Activated naive CD8-positive, alpha-beta T cell (primary cell): ENCODE results near the gene GALNT9.

Source experiments
- H3K27ac Mint-ChIP-seq: one replicate; pipeline ENCODE4 v1.8.0; 2021; ENCODE audit warnings: mixed read lengths
- H3K27me3 Mint-ChIP-seq: one replicate; pipeline ENCODE4 v1.8.0; 2021; ENCODE audit warnings: mixed read lengths
- H3K36me3 Mint-ChIP-seq: one replicate; pipeline ENCODE4 v1.8.0; 2021; ENCODE audit warnings: mixed read lengths
- H3K4me1 Mint-ChIP-seq: one replicate; pipeline ENCODE4 v1.8.0; 2021; ENCODE audit warnings: low read depth, mixed read lengths
- H3K4me3 Mint-ChIP-seq: one replicate; pipeline ENCODE4 v1.8.0; 2021; ENCODE audit warnings: mild to moderate bottlenecking, mixed read lengths
- H3K9me3 Mint-ChIP-seq: one replicate; pipeline ENCODE4 v1.8.0; 2021; ENCODE audit warnings: low read depth, mixed read lengths

The GALNT9 gene

DNA sequence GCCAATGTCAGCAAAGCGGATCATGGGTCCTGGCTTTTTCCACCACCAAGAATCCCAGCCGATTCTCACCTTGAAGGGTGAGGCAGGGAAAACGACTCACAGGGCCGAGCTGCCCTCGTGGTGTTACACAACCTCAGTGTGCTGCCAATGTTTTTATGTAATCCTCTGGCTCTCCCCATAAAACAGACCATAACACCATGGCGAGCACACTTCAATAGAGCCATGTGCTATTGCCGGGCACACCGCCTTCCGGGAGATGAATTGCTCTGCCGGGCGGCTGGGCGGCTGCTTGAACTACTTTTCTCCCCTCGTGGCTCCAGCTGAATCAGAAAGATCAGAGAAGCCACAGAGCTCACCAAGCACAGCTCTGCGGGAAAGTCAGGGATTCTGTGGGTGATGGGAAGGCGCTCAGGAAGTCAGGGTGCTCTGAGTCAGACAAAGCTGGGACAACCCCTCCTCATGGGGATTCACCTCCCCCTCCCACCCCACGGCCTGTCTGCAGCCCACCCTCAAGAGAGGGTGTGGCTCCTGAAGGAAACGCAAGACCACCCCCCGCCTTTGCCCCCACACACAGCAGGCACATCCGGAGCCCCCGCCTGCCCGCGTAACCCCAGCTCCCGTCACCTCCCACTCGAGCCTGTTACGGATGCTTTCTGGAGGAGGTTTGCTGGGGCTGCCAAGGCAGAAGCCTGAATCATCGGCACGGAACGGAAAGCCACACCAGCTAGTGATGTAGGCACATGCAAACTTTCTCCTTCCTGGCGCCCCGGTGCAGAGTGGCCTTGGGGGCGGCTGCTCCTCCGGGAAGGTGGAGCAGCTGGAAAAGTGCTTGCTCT is 1.8 kb downstream of the GALNT9 start:
- Mint-ChIP-seq H3K4me3 (peak overlapping the region; percentile 51), H3K9me3 (no peaks in the 10 kb centered on the region), H3K36me3 (no peaks in the 10 kb centered on the region), H3K4me1 (peaks cover 31% of the 10 kb centered on the region), H3K27me3 (peaks cover 16% of the 10 kb centered on the region), H3K27ac (peak overlapping the region; percentile 87)

DNA sequence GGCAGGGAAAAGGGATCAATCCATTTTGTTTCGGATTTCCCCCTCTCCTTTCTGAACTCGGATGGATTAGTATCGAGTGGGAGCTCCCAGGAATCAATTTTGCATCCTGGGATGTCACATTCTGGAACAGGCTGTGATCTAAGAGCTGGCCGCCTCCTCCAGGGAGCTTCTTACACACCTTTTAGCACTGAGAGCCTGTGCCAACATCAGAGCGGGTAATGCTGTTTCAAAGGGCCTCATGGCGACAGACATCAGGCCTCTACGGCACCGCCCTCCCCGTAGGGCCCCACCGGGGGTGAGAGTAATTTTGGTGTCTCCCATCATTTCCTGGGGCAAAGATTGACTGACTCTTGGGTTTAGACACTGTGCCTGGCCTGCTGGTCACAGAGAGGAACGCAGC is 2.7 kb downstream of the GALNT9 start:
- H3K9me3 Mint-ChIP-seq: no peaks in the 10 kb centered on the region
- peak overlapping the region; percentile 89 for H3K27ac Mint-ChIP-seq
- peak overlapping the region; percentile 62 for H3K4me3 Mint-ChIP-seq
- no peaks in the 10 kb centered on the region for H3K36me3 Mint-ChIP-seq
- peaks cover 13% of the 10 kb centered on the region for H3K27me3 Mint-ChIP-seq
- H3K4me1 Mint-ChIP-seq: peaks cover 31% of the 10 kb centered on the region

DNA sequence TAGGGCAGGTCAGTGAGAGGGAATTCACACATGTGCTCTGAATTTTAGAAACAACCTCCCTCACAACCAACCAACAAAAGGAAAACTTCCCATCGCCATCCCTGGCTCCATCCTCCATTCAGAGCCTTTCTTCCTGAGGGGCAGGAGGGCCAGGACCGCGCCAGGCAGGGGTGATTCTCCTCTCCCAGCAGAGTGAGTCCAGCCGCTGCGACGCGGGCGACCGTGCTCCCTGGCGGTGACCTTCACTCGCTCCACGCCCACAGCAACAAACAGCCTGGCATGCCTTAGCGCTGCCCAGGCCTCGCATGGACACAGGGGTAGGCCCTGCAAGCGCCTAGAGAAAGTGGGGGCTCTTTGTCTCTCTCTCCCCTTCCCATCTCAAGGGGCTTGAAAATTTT is 3.7 kb downstream of the GALNT9 start:
- H3K4me1 Mint-ChIP-seq: peaks cover 28% of the 10 kb centered on the region
- H3K9me3 Mint-ChIP-seq: no peaks in the 10 kb centered on the region
- H3K36me3 Mint-ChIP-seq: no peaks in the 10 kb centered on the region
- no peak overlapping the region for H3K27ac Mint-ChIP-seq
- H3K27me3 Mint-ChIP-seq: peaks cover 9% of the 10 kb centered on the region
- no peak overlapping the region for H3K4me3 Mint-ChIP-seq

DNA sequence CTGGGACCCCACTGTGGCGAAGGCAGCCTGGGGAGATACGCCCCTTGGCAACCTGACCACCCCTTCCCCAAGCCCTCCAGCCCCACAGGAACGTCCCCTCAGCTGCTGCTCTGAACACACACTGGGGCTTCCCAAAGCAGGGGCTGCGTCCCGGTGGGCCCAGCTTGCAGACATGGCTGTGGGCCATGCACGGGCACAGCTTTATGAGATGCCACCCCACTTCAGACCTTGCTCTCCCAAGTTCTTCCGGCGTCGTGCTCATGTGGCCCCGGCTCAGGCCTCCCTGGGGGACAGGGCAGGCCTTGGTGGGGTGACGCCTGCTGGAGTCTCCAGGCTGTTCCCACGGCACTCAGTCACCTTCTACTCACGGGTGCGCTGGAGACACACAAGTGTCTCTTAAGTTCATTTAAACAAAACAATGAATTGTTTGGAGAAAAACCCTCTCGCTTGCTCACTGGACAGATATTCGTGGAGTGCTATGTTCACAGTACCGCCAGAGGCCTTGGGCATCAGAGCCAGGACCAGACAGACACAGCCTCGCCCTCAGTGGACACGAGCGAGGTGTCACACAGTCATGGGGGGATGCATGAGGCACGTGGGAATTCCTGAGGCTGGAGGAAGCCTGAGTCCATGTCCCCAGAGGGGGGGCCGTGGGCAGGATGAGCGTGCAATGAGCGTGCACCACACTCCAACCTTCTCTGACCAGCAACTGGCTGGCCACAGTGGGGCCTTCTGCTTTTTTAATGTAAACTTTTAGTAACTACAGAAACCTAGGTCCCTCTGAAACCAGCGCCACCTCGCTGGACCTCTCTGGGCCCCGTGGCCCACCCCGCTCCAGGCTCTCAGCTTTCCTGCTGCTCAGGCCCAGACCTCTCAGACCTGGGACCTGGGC is 4.3 kb downstream of the GALNT9 start:
- H3K9me3 Mint-ChIP-seq: no peaks in the 10 kb centered on the region
- no peak overlapping the region for H3K4me3 Mint-ChIP-seq
- H3K27me3 Mint-ChIP-seq: peaks cover 4% of the 10 kb centered on the region
- no peaks in the 10 kb centered on the region for H3K36me3 Mint-ChIP-seq
- H3K27ac Mint-ChIP-seq: no peak overlapping the region
- H3K4me1 Mint-ChIP-seq: peaks cover 22% of the 10 kb centered on the region

DNA sequence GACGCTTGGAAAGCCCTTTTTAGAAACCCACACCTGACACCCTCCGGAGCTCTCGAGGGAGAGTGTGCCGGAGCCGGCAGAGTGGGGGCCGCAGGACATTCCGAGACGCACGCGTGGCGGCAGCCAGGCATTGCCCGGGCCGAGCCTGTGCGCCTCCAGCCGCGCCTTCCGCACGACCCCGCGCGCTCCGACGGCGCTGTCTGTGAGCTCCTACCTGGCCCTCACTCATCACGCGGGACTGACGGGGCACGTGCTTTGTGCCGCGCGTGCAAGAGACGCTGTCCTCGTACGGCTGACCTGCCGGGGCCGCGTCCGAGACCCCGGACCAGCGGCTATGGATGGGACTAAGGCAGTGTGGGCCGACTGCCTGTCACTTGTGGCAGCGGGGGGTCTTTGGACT is 5.2 kb downstream of the GALNT9 start:
- Mint-ChIP-seq H3K9me3 (no peaks in the 10 kb centered on the region), H3K36me3 (no peaks in the 10 kb centered on the region), H3K4me3 (no peak overlapping the region), H3K4me1 (peaks cover 22% of the 10 kb centered on the region), H3K27me3 (peaks cover 4% of the 10 kb centered on the region), H3K27ac (no peak overlapping the region)

DNA sequence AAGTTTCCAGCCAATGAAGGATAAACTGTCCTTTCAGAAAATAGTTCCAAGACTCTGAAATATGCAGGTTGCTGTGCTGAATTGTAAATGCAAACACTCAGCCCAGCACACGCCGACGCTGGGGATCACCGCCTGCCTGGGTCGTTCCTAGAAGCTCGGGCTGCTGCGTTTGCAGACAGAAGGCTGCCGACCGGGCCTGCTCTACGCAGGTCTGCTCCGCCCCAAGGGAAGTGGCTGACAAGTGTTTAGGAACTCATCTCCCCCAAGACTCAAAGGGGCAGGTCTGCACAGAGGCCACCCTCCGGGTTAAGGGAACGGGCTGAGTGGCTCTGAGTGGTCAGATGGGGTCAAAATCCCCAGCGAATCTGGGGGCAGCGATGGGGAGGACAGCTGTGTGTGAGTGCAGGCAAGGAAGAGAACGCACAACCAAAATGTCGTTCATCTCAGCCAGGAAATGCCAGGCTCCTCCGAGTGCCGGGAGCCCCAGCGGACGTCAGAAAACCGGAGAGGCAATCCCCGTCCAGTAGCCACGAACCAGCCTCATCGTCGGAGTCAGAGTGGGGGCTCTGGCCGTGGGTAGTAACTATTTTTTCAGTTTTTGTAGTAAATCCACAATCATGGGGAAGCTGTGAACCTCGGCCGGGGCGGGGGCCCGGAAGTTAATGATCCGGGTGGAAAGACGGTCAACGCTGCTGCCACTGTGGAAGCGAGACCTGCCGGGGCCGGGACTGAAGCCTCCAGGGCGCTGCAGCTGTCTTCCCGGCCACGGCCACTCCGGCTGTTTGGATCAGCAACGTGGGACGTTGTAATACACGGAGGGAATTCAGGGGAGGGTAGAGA is 6.0 kb downstream of the GALNT9 start:
- Mint-ChIP-seq H3K27me3 (peaks cover 4% of the 10 kb centered on the region), H3K4me3 (peak overlapping the region; percentile 69), H3K36me3 (no peaks in the 10 kb centered on the region), H3K27ac (no peak overlapping the region), H3K4me1 (peaks cover 21% of the 10 kb centered on the region), H3K9me3 (no peaks in the 10 kb centered on the region)

DNA sequence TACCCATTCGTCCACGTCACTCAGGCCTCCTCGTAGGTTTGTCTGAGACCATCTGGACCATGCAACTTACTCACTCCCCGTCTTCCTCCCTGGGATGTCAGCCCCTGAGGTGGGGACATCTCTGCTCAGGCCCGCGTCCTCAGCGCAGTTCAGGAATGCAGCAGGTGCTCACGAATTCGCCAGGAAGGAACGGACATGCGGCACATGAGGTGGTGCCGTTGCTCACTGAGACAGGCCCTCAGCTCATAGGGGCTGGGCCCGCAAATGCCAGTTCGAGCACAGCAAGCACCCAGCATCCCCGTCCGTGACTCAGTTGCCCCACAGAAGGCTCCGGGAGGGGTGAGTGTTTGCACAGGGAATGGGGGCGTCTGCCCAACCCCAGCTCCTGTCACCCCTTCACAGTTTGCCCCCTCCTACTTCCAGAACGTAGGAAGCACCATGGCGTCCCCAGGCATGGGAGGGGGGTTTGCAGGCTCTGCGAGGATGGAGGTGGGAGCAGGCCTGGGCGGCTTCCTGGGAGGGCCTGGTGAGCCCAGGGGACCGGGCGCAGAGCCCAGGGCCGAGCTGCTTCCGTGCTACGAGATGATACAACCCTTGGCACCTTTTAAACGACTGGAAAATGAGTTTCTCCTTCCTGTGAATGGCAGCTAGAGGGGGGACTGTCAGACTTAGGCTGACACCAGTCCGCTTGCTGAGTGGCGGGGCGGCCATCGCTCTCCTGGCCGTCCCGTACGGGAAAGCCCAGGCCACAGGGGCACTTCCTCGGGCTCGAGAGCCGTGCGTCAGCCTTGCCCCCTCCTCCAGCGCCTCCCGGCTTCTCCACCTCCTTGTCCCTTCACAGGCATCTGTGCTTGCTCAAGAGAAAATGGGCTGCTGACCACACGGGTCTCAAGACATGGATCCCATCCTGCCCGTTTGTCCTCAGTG is 6.9 kb downstream of the GALNT9 start:
- Mint-ChIP-seq H3K4me3 (no peak overlapping the region), H3K27ac (no peak overlapping the region), H3K9me3 (no peaks in the 10 kb centered on the region), H3K4me1 (peaks cover 16% of the 10 kb centered on the region), H3K36me3 (no peaks in the 10 kb centered on the region), H3K27me3 (peaks cover 4% of the 10 kb centered on the region)

DNA sequence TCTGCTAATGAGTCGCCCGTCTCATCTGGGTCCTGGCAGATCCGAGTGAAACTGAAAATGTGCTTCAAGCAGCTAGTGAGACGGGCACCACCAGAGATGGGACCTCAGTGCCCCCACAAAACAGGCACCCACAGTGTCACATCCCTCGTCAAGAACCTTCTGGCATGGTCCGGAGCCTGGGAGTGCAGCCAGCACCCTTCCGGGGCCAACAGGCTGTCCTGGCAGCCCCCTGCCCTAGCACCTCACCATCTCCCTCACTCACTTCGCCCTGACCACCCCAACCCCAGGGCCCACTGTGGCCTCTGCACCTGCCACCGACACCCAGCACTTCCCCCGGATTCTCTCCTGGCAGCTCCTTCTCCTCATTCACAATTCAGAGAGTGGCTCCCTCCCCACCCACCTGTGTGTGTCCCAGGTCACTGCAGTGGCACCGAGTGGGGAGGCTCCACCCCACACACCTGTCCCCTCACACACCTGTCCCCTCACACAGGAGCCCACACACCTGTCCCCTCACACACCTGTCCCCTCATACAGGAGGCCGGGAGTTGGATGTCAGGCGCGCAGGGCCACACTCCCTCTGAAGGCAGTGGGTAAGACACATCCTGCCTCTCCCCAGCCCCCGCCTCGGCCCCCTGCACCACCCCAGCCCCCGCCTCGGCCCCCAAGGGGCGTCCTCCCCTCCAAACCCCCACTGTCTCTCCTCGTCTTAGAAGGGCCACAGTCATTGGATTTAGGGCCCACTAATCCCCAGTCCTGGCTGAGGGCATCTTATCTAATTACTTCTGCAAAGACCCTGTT is 7.9 kb downstream of the GALNT9 start:
- Mint-ChIP-seq H3K4me1 (peaks cover 7% of the 10 kb centered on the region), H3K27me3 (peaks cover 5% of the 10 kb centered on the region), H3K36me3 (no peaks in the 10 kb centered on the region)

DNA sequence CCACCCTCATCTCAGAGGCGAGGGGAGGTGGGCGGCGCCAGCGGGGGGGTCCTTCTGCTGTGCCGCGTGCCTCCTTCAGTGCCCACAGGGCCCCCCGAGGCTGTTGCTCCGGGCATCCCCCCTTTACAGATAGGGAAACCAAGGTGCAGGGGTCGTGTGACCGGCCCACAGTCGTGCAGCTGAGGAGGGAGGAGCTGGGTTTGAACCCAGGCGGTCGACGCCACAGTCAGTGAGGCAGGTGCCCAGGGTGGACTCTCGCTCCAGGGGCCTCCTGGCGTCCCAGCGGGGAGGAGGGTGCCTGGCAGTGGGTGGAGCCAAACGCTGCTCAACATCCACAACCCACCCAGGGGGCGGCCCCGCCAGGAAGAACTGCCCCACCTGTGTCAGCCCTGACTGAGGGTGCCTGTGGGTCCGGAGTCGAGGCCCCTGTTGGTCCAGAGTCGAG is 8.6 kb downstream of the GALNT9 start:
- H3K9me3 Mint-ChIP-seq: no peaks in the 10 kb centered on the region
- no peaks in the 10 kb centered on the region for H3K36me3 Mint-ChIP-seq
- H3K27me3 Mint-ChIP-seq: peaks cover 5% of the 10 kb centered on the region
- no peak overlapping the region for H3K4me3 Mint-ChIP-seq
- no peak overlapping the region for H3K27ac Mint-ChIP-seq
- peaks cover 7% of the 10 kb centered on the region for H3K4me1 Mint-ChIP-seq

More for the DNA sequence above, 7.9 kb downstream of the GALNT9 start:
- no peak overlapping the region for H3K27ac Mint-ChIP-seq
- H3K9me3 Mint-ChIP-seq: no peaks in the 10 kb centered on the region
- no peak overlapping the region for H3K4me3 Mint-ChIP-seq

DNA sequence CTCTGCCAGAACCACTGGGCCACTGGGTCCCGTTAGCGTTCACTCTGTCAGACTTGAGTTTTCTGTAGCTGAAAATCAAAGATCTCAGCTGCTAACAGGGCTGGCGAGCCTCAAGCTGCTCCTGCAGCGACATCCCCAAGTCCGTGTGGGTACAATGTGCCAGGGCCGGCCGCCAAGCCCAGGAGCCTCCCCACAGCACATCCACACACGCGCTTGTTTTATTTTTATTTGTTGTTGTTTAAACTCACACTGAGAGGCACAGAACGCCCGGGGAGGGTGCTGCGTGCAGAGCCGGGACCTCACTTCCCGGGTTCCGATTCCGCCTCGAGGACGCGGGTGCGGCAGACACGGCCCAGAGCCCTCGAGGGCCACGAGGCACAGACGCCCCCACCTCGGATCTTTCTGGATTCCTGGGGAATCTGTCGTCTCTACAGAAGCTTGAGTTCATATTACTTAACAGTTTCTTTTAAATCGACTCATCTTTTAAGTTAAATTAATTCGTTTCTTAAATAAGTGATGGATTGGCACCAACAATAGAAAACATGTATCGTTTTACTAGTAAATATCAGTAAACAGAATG is 9.3 kb downstream of the GALNT9 start:
- no peaks in the 10 kb centered on the region for H3K36me3 Mint-ChIP-seq
- H3K4me3 Mint-ChIP-seq: no peak overlapping the region
- H3K4me1 Mint-ChIP-seq: peaks cover 7% of the 10 kb centered on the region
- H3K27ac Mint-ChIP-seq: no peak overlapping the region
- H3K9me3 Mint-ChIP-seq: no peaks in the 10 kb centered on the region
- H3K27me3 Mint-ChIP-seq: peaks cover 5% of the 10 kb centered on the region

DNA sequence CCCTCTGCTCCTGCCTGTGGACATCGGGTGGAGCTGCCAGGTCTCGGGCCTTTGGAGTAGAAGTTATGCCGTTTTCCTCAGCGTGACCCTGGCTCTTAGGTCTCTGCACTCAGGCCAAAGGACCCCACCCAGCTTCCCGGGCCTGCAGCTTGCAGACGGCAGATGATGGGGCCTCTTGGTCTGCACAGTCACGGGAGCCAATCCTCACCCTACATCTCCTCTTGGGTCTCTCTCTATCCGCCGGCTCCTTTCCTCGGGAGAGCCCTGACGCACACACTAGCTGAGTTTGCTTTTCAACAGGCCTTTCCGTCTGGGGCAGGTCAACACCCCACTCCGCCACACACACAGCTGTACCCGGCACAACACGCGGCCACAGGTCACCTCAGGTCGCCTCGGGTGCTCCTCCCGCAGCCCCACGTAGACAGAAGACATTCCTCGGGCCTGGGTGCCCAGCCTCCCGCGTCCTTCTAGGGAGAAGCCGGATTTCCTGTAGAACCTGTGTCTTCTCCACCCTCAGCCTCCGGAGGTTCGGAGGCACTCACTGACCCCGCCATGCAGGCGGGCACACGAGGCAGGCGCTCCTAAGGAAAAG is 9.9 kb downstream of the GALNT9 start:
- Mint-ChIP-seq H3K27ac (no peak overlapping the region), H3K9me3 (no peaks in the 10 kb centered on the region), H3K4me1 (peaks cover 7% of the 10 kb centered on the region), H3K4me3 (no peak overlapping the region), H3K27me3 (peaks cover 5% of the 10 kb centered on the region), H3K36me3 (no peaks in the 10 kb centered on the region)

DNA sequence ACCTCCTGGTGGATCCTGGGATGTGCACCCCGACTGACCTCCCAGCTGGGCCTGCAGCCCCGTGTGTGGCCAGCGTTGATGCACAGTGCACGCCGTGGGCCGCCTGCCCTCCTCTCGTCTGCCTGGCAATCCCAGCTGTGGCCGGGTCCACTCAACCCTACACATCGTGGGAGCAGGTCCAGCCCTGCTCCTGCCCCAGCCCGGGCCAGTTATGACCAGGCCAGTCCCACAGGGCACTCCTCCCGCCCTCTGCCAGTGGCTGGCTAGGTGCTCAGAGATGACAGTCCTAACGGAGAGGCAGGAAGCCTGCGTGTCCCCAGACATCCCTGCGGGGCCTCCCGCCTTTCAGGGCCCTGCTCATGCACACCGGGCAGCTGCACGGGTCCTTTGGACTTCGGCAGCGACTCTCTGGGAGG is 10.8 kb downstream of the GALNT9 start:
- no peak overlapping the region for H3K27ac Mint-ChIP-seq
- H3K27me3 Mint-ChIP-seq: peaks cover 5% of the 10 kb centered on the region
- H3K4me3 Mint-ChIP-seq: no peak overlapping the region
- H3K4me1 Mint-ChIP-seq: peaks cover 7% of the 10 kb centered on the region
- H3K9me3 Mint-ChIP-seq: no peaks in the 10 kb centered on the region
- H3K36me3 Mint-ChIP-seq: no peaks in the 10 kb centered on the region

DNA sequence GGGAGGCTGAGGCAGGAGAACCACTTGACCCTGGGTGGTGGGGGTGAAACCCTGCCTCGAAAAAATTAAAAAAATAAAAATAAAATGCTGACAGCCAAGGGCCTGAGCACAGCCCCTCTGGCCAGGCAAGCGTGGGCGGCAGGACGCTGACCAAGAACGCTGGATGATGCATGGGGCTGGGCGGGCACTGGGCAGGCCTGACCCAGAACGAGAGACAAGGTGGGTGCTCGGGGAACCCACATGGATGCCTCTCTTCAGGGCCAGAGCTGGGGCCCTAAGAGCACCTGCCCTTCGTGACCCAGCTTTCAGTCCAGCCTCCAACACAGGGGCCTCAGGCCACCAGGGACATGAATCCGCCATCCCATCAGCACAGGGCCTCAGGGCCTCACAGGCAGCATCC is 11.3 kb downstream of the GALNT9 start:
- no peak overlapping the region for H3K4me3 Mint-ChIP-seq
- peaks cover 5% of the 10 kb centered on the region for H3K27me3 Mint-ChIP-seq
- H3K9me3 Mint-ChIP-seq: no peaks in the 10 kb centered on the region
- H3K27ac Mint-ChIP-seq: no peak overlapping the region
- H3K36me3 Mint-ChIP-seq: no peaks in the 10 kb centered on the region
- H3K4me1 Mint-ChIP-seq: peaks cover 3% of the 10 kb centered on the region
